HG03575 (cell line): ENCODE measurements around the gene WDFY2.
"Not testable (repeated sequence)": the region's sequence is repeated elsewhere in the genome, so short reads cannot be mapped to it uniquely, and the experiment has no call there.

Experiments
- ATAC-seq: cut with Tn5 transposase; IDR thresholded peaks from one replicate; pipeline ENCODE4 v1.9.1; 2021; ENCODE audit not compliant: unreplicated experiment, insufficient number of reproducible peaks, low FRiP score; ENCODE audit errors: extremely low read depth

Gene WDFY2, protein sequence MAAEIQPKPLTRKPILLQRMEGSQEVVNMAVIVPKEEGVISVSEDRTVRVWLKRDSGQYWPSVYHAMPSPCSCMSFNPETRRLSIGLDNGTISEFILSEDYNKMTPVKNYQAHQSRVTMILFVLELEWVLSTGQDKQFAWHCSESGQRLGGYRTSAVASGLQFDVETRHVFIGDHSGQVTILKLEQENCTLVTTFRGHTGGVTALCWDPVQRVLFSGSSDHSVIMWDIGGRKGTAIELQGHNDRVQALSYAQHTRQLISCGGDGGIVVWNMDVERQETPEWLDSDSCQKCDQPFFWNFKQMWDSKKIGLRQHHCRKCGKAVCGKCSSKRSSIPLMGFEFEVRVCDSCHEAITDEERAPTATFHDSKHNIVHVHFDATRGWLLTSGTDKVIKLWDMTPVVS

DNA sequence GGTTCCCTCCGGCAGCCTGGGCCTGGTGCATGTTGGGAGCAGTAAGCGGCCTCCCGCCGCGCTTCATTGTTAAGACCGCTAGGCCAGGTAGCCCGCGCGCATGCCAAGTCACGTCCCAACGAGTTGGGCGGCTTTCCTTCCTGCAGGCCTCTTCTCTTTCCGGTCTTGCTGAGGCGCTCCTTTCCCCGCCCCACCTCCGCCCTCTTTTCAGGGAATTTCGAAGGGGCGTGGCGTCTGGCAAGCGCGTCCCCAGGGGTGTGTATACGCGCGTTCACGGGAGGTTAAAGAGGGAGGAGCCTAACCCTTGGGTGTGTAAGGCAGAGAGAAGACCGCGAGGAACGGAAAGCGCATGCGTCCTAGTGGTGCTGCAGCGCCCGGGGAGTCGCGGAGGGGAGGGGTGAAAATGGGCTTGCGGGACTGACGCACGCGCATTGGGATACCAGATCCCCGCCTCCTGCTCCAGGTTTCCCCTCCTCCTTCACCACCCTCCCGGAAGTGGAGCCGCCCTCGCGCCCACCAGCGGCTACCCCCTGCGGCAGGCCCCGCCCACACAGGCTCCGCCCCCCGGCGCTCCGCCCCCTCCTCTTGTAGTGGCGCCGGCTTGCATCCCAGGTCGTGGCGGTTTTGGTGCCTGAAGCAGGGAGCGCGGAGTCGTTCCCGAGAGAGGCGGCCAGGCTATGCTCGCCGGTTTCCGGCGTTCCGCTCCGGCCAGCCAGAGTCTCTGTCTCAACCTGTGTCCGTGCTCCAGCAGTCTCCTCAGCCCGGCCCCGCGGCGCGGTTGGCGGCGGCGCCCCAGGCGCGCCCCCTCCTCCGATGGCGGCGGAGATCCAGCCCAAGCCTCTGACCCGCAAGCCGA, at the start of gene WDFY2:
WDFY2 (plus strand) TSS at position 588 of the 856 bp plus-strand sequence; CDS start at position 814, 226 bp downstream.
- ATAC-seq, result peak; percentile 58

DNA sequence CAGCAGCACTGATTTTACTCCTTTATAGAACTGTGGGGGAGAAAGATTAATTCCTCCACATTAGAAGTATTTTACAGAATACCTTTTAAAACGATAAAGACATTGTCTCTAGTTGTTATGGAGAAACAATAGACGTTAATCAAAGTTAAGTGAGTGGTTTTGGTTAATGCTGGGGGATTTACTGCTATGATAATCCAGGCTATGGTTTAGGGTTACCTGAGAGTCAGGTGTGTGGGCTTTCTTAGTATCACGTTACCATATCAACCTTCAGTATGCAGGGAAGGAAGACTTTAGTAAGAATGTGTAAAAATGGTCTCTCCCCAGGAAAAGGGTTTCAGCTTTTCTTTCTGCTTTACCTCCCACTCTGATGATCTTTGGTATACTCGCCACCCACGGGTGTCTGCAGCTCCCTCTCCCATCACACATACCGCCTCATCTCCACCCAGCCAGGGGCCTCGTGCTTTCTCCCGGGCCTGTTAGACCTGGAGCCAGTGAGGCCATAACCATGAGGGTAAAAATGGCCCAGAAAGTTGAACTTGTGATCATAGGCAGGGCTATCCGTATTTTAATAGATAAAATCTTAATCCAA, 45.6 kb upstream of the WDFY2 start:
- ATAC-seq, result no peak

DNA sequence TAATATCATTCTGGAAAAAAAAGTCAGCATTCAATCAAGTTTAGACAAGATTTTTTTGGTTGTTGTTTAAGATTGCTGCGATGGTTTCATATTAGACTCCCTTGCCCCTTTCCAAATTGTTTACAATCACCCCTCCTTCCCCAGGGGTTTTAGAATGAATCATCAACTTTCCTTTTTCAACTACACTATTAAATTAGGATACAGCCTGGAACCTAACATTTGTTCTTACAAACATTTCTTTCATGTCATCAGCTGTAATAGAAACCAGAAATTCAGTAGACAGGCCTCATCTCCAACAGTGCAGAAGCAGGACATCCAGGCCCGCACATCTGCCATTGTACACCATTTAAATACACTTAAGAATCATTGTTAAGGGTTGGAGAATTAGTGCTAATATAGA, 44.4 kb upstream of the WDFY2 start:
- no peak for ATAC-seq

DNA sequence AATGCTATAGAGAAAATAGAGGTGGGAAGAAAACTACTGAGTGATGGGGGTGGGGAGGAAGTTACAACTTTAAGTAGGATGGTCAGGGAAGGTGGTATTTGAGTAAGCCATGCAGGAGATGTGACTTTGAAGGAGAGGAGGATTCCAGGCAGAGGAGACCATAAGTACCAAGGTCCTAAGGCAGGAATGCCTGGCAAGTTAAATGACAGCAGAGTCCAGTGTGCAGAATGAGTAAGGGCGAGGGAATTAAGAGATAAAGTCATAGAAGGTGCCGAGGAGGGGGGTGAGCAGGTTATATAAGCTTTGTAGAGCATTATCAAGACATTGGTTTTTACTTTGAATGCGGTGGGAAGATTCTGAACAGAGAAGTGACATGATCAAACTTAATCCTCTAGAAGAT, 43.2 kb upstream of the WDFY2 start:
- no peak for ATAC-seq

DNA sequence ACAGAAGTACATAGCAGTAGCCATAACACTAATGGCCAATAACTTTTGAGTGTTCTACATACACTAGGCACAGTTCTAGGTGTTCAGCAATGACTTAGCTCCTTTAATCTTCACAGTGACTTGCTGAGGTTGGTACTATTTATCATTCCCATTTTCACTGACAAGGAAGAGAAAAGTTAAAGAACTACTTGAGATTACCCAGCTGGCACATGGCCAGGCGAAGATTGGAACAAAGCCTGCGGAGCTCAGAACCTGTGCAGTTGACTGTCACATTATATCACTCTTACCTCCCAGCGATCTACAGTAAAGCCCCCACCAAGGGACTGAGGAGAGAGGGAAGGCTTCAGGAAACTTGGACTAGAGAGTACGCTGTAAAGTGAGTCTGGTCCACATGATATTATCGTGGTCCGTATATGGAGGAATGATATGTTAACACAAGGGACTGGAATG, 42.4 kb upstream of the WDFY2 start:
- no peak for ATAC-seq

DNA sequence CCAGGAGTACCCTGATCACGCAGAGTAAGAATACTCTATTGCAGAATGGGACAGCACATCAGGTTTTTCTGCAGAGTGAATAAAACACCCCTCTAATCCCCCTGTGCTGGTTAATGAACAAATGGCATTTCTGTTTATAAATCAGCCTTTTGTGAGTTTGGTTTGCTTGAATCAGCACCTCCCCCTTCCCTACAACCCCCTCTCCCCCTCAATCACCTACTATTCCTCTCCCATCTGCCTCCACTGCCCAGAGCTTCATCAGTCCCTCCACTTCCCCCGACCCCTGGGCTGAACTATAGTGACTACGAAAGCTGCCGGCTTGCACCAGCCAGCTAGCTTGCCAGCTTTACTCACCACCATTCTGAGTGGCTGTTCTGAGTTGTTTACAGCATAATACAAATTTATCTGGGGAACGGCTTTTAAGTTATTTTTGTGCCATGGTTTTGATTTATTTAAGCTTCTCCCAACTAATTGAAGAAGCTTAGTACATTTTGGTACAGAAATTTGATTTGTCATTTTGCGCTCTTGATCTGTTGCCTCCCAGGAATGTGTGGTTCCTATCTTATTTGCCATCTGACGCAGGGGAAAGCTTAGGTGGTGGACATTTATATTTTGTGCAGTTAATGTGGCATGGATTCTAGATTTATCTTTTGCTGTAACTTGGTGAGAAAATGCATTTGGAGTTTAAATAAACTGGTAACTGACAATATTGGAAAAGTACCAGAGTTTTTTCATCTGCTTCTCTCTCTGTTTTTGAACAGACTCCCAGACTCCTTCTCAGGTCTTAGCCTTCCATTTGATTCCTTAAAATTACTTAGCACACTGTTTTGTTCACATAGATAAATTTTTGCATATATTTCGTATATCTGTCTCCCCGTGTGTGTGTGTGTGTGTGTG, 41.7 kb upstream of the WDFY2 start:
- ATAC-seq, result no peak

DNA sequence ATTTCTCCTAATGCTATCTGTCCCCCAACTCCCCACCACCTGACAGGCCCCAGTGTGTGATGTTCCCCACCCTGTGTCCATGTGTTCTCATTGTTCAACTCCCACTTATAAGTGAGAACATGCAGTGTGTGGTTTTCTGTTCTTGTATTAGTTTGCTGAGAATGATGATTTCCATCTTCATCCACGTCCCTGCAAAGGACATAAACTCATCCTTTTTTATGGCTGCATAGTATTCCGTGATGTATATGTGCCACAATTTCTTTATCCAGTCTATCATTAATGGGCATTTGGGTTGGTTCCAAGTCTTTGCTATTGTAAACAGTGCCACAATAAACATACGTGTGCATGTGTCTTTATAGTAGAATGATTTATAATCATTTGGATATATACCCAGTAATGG, 38.8 kb upstream of the WDFY2 start:
- not testable (repeated sequence) for ATAC-seq

DNA sequence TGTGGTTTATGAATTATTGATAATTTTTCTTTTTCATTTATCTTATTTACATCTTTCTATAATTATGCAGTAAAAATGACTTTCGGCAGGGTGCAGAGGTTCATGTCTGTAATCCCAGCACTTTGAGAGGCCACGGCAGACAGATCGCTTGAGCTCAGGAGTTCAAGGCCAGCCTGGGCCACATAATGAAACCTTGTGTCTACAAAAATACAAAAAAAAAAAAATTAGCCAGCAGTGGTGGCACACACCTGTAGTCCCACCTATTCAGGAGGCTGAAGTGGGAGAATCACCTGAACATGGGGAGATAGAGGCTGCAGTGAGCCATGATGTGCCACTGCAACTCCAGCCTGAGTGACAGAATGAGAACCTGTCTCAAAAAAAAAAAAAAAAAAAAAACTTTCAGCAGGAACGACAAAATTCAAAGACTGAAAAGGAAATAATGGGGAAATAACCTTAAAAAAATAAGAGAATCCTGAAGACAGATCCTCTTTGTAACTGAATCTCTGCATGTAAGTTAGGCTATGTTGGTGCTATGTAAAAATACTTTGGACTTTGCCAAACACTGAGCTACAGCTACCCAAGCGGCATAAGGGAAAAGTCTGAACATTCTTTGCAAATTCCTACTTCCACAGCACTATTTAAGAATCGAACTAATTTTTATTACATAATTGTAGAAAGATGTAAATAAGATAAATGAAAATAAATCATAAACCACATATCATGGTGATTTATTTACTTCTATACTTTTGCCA, 36.7 kb upstream of the WDFY2 start:
- ATAC-seq, result no peak

DNA sequence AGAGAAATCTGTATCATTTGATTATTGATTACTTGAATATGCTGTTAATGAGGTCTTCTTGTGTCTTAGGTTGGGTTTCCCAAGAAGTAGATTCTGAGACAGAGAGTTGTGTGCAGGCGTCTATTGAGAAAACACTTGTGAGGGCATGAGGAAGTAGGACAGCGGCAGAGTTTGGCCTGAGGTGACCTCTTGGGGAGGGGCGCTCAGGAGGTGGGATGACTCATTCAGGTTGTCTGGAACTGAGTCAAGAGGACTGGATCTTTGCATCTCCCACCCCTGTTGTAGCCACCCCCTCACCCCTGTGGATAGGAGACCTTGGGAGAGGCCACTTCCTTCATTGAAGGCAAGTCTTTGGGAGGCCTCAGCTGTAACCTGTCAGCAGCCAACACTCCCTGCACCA, 35.2 kb upstream of the WDFY2 start:
- ATAC-seq, result no peak

DNA sequence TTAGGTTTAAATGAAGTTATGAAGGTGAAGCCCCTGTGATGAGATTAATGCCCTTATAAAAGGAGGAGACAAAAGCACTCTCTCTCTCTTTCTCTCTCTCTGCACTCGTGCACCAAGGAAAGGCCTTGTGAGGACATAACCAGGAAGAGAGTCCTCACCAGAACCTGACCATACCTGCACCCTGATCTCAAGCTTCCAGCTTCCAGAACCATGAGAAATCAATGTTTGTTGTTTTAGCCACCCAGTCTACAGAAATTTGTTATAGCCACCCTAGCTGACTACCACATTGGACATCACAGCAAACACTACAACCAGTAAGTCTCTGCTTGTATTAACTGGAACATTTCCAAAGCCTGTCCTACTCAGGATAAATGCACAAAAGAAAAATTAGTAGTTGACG, 34.7 kb upstream of the WDFY2 start:
- no peak for ATAC-seq

DNA sequence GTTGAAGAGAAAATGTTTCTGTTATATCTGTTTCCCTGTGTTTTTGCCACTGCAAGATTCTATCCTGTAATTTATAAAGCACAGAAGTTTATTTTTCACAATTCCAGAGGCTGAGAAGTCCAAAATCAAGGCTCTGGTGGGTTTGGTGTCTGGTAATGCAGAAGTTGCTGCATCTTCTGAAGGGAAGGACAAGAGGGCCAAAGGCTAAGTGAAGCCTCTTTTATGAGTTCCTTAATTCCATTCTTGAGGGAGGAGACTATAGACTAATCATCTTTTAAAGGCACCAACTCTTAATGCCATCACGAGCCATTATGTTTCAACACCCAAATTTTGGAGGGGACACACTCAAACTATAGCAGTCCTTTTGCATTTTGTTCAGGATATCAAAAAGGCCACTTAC, 34.1 kb upstream of the WDFY2 start:
- no peak for ATAC-seq

DNA sequence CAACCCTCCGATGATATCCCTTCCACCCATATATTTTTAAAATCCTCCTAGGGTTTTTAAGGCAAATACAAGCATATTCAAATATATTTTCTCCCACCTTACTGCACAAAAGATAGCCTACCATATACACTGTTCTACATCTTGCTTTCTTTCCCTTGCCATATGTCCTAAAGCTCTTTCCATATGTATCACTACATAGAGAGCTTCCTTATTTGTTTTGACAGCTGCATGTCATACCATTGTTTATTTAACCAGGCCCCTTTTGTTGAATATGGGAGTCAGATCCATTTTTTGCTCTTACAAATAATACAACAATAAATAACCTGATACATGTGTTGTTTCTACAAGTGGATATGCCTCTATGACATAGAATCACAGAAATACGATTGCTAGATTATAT, 32.8 kb upstream of the WDFY2 start:
- no peak for ATAC-seq

DNA sequence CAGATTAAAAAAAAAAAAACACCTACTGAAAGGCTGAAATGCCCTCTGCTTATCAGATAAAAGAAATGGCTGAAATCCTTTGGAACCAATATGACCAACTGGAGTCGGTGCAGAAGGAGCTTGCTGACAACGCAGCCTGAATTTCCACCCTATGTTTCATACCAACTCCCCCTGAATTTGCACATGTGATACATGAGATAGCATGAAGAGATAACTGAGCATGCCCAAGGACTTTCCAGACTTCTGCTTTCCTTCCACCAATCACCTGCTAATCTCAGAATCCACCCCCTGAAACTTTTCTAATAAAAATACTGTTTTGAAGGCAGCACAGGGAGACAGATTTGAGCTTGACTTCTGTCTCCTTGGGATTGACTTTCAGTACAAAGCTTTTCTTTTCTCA, 32.2 kb upstream of the WDFY2 start:
- no peak for ATAC-seq

DNA sequence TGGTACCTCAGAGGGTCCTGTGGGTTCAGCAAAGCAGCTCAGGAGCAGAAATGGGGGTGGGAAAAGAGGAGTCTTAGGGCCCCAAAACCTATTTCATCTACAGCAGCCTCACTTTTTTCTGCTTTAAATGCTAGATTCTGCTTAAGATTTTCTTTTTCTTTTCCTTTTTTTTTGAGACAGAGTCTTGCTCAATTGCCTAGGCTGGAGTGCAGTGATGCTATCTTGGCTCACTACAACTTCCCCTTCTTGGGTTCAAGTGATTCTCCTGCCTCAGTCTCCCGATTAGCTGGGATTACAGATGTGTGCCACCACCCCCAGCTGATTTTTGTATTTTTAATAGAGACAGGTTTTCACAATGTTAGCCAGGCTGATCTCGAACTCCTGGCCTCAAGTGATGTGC, 30.7 kb upstream of the WDFY2 start:
- ATAC-seq, result no peak

DNA sequence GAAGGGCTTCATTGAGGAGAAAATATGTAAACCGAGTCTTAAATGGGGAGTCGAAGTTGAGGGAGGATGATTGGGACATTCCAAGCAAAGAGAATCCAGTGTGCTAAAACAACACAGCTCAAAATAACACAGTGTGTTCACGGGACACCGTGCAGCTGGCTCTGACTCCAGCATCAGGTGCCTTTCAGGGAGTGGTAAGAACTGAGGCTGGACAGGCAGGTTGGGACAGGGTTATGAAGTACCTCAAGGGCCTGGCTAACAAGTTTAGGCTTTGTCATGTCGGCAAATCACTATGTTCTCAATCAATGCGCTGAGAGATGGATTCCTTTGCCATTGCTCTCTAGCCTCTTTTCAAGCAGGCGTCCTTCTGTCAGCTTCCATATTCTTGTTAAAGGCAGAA, 27.5 kb upstream of the WDFY2 start:
- ATAC-seq, result no peak

DNA sequence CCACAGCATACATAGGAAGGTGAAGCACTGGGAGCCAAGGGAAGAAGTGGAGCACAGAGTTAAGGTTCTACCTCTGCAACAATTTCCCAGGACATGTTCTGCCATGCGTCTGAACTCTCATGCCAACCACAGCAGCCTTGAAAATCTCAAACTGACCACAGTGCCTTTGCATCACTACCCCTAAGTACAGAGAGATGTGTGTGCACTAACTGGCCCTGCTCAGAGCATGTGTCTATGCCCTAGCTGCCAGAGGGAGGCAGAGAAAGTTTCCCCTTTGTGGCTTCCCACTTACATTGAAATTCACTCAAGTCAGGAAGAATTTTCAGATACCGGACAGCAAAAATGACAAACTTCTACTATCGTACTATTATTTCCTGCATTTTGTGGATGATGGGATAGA, 26.8 kb upstream of the WDFY2 start:
- no peak for ATAC-seq

DNA sequence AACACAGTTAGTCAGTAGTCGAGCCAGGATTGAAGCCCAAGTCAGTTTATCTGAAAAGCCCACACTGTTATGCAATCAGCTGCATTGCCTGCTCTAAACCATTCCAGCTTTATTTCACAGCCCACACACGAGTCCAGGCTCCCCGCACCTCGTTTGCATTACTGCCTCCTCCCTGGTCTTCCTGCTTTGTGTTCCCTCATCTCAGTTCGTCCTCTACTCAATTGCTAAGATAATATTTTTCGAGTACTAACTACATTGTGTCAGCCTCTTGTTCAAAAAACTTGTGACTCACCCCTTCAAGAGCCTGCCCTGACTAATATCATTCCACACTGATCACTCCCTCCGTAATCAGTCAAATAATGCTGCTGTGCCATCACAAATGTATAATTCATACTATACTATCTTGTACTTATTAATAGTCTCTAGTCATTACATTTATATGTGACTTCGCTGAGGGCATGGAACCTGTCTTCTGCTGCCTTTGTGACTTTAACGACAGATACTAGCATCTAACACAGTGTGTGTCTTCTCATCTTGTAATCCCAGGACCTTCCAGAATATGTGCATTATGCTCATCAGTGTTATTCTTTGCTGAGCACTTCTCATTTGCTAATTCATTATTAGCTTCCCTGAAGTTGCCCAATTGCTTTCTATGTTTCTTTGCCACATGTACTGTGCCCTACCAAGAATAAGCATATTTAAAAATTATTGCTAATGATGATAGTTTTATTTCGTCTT, 26.2 kb upstream of the WDFY2 start:
- ATAC-seq, result no peak
